ENCODE data around the gene GRID1.

Gene GRID1

DNA sequence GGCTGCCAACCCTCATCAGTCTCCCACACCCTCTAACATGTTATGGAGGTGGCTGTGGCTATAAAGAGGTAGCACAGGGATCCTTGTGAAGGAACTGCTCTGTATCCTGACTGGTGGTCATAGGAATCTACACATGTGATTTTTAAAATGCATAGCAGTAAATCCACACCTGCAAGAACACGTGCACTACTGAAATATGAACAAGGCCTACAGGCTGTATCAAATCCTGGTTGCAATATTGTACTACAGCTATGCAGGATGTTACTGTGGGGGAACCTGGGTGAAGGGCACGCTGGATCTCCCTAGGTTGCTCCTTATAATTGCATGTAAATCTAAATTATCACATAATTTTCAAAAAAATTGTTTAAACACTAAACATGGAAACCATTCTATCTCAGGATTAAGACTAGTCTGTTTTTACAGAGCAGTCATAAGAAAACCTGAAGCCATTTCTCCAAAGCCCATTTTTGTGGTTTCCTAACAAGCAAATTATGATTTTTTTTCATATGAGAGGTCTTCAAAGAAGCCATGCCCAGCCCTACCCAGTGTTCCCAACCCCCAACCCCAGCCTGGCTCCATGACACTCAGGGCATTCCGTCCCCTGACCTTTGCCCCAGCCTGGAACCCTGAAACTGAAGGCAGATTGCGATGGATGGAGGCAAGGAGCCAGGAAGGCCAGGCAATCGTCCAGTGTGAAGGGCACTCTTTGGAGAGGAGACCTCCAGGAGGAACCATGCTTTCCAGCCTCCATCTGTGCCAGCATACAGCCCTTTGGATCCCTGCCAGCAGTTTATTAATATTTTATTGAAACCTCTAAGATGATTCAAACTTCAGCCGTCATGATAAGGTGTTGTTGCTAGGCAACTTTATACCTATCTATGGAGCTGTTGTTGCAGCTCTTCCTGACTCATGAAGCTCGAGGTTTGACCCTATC, 161.0 kb downstream of the GRID1 start:
- no peak for DNase-seq

DNA sequence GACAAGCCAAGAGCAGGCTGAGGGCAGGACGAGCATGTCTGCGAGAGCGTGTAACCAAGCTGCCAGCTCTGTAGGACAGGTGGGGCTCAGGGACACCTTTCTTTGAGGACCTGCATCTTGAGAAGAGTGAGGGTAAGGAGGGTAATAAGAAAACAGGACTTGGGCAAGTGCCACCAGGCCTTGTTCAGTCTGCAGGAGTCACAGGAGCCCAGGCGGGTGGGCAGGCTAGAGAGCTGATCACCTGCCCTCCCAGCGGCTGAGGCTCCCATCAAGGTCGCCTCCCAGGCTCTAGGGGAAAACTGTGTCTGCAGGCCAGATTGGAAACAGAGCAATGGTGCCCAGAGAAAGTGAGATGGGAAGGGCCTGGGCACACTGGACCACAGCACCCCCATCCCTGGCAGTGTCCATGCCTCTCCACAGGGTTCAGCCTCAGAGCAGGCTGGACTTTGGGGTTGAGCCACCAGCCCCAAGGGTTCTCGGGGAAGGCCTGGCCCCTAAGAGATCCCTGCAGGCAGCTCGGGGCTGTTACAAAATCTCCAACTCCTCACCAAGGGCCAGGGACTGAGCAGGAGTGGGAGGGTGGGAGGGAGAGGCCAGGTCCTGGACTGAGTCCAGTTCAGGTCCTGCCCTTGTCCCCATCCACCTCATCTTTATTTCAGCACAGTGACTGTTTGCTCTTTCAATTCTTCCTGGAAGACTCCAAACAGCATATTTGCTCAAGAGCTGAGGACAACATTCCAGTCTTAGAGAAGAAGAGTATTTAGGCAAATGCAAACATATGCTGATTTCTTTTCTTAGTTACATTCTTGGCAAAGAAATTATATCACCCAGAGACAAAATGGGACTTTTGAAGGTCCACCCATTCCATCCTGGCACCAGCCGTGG, 161.9 kb downstream of the GRID1 start:
- no peak for DNase-seq

DNA sequence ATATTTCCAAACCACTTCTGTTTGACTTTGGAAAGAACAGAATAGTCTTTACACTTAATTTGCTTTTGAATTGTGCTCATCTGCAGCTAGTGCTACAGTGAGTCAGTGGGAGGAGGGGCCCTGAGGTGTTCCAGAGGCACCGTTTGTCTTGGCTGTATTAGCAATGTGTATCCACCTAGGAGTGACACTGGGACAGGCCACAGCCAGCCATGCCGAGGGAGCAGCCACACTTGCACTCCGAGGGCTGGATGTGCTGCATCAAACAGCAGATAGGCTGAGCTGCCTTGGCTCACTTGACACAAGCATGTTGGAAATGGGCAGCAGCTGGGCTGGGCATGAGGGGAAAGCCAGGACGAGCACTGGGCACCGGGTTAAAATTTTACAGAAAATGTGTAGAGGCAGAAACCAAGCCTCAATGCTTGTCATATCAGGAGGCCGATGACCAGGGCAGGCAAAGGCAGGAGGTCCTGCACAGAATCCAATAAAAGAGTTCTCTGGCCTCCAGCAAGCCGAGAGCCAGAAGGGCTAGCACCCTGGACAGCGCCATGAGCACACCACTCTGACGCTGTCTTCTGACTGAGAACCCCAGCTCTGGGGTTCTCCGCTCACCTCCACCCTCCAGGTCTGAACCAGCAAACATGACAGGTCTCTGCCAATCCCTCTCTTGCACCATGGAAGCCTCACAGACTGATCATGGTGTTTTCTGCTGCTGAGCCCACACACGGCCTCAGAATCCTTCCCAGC, 163.3 kb downstream of the GRID1 start:
- DNase-seq, result peak; percentile 10

DNA sequence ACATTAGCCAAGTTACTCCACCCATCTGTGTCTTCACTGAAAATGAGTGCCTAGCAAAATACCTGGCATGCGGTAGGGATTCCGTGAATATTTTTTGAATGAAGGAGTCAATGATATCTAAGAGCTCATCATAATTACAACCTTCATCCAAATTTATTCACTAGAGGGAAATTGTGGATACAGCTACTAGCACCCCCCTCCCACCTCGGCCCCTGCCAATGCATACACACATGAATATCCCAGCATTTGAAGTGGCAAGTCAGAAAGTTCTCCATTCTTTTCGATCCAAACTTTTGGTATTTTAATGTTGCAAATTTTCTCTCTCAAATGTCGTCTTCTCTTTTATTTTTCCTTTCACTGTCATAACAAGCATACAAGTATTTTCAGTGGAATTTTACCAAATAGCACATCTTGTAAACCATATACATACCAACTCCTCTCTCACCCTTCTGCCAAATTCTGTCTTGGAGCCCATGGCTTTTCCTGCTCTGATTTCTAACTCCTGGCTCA, 164.3 kb downstream of the GRID1 start:
- no peak for DNase-seq

DNA sequence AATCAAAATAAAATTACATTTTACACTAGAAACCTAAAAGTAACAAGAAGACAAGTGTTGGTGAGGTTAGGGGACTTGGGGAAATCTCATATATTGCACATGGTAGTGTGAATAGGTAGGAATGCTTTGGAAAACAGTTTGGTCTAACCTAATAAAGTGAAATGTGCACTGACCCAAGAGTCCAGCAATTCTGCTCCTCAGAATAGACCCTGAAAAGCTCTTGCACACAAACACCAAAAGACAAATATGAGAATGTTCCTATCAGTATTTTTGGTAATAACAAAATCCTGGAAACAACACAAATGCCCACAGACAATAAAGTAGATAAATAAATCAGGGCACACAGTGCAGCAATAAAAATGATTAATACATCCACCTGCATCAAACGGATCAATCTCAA, 165.7 kb downstream of the GRID1 start:
- DNase-seq, result no peak

DNA sequence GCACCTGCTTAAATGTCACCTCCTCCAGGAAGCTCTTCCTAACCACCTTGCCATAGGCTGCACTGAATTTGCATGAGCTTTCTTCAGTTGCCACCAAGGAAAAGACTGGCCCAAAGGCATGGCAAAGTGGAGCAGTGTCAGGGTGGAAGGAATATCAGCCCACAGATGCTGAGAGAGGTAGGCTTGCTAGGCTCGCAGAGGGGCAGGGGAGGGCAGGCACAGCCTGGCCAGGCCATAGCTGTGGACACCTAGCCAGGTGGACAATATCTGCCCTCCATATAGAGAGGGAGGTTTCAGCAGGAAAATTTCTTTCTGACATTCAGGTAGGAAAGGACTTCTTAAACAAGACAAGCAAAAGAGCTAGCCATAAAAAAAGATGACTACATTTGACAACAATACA, 166.3 kb downstream of the GRID1 start:
- no peak for DNase-seq

DNA sequence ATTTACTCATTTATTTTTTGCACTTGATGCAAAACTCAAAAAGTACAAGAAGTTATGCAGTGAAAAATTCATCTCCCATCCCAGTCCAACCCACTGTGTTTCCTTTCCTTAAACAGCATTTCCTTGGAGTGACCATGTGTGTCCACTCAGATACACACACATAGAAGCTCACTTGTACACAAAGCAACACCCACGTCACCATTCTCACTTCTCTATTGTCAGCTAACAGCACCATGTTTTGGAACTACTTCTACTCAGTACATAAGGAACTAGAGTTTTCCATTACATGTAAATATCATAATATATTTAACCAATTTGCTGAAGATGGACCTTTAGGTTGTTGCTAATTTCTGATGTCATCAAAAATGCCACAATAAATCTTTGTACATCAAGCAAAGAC, 167.6 kb downstream of the GRID1 start:
- no peak for DNase-seq

DNA sequence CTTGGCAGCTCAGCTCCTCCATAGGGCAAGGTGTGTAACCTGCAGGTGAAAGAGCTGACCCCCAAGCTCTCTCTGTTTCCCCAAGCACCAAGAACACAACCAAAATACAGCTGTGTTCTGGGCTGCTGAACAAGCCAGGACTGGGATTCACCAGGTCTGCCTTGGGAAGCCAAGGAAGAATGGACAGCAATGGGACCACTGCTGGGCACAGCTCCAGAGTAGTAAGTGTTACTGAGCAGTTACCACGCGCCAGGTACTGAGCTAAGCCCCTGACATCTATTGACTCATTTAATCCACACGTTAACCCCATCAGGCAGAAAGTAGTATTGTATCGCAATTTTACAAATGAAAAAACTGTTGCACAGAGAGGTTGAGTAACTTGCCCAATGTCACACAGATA, 168.3 kb downstream of the GRID1 start:
- DNase-seq, result no peak

DNA sequence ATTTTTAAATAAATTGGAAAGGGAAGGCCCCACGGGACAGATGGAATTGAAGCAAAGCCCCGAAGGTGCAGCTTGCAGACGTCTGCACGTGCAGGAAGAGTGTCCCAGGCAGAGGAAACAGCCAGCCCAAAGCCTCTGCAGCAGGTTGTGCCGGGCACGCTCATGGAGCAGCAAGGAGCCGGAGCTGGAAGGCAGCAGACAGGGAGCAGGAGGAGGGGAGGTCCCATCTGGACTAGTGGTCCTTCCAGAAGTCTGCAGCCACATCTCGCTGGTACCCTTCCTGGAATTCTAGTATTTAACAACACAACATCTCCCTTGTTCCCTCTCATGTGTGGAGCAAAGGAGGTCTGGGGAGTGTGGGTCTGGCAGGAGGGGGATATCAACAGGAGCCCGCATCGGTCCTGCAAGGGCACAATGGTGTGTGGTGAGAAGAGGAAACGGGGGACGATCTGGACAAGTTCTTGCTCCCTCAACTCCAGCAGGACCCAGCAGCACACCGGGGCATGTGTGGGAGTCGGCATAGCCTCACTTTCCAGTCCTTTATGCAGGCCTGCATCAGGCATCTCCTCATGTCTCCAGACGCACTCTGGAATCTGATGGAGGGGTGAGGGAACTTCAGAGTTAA, 169.3 kb downstream of the GRID1 start:
- DNase-seq, result no peak

DNA sequence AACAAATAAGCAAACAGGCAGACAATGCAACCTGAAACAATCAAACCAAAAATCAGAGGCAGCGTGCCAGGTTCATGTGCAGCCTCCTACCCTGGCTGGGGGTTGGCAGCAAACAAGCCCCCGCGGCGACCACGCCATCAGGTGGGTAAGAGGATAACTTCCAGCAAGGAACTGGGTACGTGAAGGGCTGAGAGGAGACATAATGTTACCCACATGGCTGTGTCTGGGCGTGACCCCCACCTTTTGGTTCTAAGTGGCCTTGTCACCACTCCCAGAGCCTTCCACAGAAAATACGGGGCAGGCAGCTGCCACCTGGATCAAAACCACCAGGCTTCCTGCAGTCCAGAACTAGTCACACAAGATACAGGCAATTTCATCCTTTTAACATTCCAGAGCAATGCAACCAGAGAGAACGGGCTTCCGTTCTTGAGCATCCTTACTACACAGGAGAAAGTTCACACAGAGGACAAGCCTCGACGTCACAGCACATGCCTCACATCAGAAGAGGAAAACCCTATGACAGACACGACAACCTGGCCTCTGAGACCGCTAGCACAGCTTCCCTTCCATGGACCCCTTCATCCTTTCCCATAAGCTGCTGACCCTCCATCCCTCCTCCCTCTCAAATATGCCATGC, 171.0 kb downstream of the GRID1 start:
- DNase-seq, result no peak

DNA sequence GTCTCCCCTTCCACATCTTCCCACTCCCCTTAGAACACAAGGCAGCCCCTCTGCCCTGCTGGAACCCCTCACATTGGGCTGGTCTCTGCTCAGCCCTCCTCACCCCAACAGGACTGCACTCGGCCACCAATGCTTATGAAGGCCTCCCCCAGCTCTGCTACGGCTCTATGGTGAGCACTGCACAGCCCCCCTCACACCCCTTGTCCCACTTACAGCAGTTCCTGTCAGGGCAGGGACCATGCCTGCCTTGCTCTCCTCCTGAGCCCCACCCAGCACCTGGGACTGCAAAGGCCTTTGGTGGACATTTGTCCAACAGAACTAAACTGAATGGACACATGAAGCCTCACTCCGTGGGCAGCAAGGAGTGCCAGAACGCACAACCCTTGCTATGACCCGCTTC, 171.9 kb downstream of the GRID1 start:
- no peak for DNase-seq

DNA sequence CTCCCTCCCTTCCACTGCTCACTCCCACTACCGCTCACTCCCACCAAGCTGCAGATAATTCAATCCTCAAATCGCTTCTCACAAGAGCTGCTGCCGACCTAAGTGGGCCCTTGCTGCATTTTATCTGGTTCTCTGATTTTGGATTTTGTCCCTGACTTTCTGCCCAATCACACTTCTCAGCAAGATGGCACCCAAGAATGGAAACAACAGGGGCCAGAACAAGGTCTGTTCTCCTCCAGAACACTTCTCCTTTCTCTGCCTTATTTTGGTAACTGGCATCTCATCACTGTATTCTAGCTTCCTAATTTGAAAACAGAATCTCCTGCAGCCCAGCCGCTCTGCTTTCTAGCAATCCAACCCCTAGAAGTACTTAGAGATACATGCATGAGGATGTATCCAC, 172.8 kb downstream of the GRID1 start:
- DNase-seq, result no peak

DNA sequence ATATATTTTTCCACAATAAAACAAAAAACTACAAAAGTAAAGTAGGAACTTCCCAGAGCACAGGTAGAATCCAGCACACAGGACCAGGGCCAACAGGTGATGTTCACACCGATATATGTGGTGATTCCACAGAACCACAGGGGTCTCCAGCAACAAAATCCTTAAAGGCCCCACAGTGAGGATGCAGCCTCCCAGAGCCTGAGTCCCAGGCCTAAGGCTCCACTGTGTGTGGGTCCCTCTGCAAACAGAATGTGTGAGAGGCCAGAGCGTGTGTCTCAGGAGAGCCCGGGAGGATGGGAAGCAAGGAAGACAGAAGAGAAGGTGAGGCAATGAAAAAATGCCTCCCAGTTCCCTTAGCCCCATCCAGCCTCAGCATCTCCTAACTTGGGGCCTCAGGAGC, 173.9 kb downstream of the GRID1 start:
- DNase-seq, result no peak

DNA sequence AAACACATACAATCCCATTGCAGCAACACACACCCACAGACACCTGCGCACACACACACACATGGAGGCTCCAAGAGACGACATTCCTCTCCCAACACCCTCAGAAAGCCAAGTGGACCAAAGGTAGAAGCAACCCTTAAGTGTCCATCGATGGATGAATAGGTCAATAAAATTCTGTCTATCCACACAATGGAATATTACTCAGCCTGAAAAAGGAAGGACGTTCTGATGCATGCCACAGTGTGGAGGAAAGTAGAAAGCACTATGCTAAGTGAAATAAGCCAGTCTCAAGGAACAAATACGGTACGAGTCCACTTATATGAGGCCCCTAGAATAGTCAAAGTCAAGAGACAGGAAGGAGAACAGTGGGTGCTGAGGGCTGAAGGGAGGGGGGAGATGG, 174.4 kb downstream of the GRID1 start:
- no peak for DNase-seq

DNA sequence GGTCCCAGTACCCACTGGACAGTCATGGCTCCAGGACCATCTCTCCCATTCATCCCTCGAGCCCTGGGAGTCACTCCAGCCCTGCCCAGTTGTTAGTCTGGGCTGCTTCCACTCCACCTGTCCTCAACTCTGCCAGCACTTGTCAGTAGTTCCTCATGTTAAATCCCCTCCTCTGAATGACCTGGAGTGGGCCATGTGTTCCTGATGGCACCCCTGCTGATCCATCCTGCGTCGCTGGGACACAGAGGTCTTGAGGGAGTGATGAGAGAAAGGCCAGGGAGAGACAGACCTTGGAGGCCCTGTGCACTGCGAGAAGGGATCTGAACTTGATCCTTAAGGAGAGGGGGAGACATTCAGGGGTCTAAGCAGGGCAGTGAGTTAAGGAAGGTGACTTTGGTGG, 174.9 kb downstream of the GRID1 start:
- no peak for DNase-seq

DNA sequence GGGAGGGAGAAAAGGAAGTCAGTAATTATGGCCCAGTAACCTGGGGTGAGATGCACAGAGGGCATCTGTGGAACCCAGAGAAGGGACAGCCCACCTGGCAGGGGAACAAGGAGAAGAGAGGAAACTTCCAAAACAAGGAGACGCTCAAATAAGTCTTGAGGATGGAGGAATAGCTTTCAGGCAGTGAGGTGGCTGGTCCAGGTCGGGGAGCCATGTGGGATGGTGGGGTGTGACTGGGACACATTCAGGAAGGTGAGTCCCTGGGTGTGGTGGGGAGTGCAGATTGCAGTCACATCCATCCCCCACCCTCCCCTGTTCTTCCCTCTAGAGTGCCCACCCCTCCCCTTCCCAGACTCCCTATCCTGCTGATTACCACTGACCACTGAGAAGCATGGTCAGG, 175.4 kb downstream of the GRID1 start:
- DNase-seq, result no peak

DNA sequence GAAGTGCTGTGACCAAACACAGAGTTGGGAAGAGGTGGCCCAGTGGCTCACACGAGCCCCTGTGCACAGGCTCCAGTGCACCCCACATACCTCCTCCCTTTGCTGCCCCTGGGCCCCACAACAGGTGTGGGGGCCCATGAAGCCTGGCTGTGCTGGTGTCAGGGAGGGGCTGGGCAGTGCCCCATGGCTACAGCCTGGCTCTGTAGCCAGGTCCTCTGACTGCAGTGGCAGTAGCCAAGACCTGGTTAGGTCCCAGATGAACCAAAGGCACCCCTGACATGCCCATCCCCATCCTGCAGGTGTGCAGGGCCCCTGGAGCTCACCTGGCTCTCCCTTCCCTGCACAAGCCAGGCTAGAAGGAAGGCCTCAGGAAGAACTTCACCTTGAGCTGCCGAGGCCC, 176.3 kb downstream of the GRID1 start:
- DNase-seq, result no peak

DNA sequence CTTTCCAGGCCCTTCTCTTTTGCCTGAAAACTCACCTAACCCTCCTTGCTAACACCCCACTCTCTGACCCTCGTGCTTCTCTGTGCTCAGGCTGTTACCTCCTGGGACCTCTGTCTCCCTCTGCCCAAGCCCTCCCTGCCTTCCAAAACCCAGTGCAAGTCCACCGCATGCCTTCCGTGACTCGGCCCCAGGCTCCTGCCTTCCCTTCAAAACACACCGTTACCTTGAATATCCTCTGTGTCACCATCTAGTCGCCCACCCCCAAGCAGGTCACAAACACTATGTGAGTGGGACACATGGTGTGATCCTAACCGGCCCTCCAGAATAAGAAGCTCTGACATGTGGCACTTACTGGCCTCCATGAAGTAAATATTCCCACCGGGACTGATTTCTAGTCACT, 176.7 kb downstream of the GRID1 start:
- no peak for DNase-seq

DNA sequence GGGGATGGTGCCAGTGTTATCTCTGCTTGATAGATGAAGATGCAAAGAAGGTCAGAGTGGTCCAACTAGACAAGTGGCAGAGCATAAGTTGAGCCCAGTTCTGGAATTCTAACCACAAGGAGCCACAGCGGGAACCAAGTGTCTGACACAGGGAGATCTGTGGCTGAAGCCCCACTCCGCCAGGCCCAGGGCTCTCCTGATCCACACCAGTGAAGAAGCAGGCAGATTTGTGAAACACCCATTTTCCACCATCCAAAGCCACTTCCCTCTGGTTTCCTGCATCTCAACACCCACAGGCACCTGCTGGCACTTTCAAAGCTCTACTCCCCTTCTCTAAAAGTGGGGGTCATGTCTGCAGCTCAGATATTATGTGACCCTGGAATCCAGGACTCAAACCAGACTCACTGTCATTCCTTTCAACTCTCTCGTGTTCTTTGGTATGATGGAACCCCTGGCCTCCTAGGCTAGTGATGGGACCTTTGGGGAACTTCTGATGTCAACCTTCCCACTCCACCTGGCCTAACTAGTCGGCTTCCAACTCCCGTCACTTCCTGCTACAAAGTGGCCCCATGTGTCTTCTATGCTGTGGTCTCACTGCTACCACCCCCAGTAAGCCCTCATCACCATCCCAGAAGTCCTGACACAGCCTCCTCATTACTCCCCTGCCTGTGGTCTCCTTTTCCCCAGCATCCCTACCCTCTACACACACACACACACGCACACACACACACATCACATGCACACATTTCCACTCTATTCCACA, 177.6 kb downstream of the GRID1 start:
- no peak for DNase-seq

DNA sequence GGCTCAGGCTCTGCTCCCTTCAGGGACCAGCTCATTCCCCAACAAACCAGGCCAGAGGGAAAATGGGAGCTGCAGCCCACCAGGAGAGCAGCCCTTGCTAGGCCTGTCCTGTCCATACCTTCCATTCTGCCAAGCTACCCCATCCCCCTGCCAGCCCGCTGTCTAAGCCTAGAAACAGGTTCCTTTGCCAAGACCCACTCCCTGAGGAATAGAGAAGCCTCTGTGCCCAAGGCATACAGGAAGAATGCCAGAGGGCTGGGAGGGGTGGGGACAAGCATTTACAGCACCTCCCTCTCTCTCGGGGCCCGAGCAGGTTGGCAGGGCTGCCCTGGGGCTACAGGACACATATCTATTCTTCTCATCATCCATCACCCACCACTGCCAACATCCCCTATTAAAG, 178.3 kb downstream of the GRID1 start:
- no peak for DNase-seq

Data from fibroblast of skin of abdomen (primary cell).